Astrocyte (in vitro differentiated cells and primary cell): Measurements from ENCODE around the gene CD44. TPM values are rescaled to one million over a fixed set of nuclear protein-coding genes. Genes with fewer than 3 reads are reported as not detected.

Experiments
- DNase-seq: peaks from one replicate; pipeline ENCODE4 v3.0.0-alpha.2; 2010; ENCODE audit warnings: low read depth
- FAIRE-seq: peaks from 2 replicates; lab custom pipeline; 2011; peaks lifted over from hg19 to GRCh38; lab: Jason Lieb, UNC
- H2AFZ ChIP-seq: 2 replicates; pipeline ENCODE4 v1.6.0; 2012; ENCODE audit warnings: low read depth, low read length, inconsistent platforms
- H3K27ac ChIP-seq: 2 replicates; pipeline ENCODE4 v1.5.1; 2011; ENCODE audit warnings: low read depth, low read length, inconsistent platforms
- H3K27me3 ChIP-seq: 2 replicates; pipeline ENCODE4 v1.6.0; 2011; ENCODE audit warnings: low read length, inconsistent platforms; ENCODE audit not compliant: insufficient read depth
- H3K36me3 ChIP-seq: 2 replicates; pipeline ENCODE4 v1.5.1; 2011; ENCODE audit warnings: low read length, inconsistent platforms; ENCODE audit not compliant: insufficient read depth
- H3K4me1 ChIP-seq: 2 replicates; pipeline ENCODE4 v1.5.1; 2011; ENCODE audit warnings: low read length, inconsistent platforms; ENCODE audit not compliant: insufficient read depth
- H3K4me2 ChIP-seq: 2 replicates; pipeline ENCODE4 v1.6.0; 2012; ENCODE audit warnings: low read length, inconsistent platforms
- H3K4me3 ChIP-seq: 2 replicates; pipeline ENCODE4 v1.5.1; 2011; ENCODE audit warnings: low read depth, mild to moderate bottlenecking, low read length, inconsistent platforms; ENCODE audit not compliant: insufficient read depth
- H3K79me2 ChIP-seq: 2 replicates; pipeline ENCODE4 v1.6.0; 2012; ENCODE audit warnings: mild to moderate bottlenecking, low read length, inconsistent platforms; ENCODE audit not compliant: insufficient read depth
- H3K9ac ChIP-seq: 2 replicates; pipeline ENCODE4 v1.6.0; 2012; ENCODE audit warnings: mild to moderate bottlenecking, low read length, inconsistent platforms
- H3K9me3 ChIP-seq: 2 replicates; pipeline ENCODE4 v1.5.1; 2012; ENCODE audit warnings: low read depth, mild to moderate bottlenecking, low read length, inconsistent platforms; ENCODE audit not compliant: insufficient read depth
- H4K20me1 ChIP-seq: 2 replicates; pipeline ENCODE4 v1.6.0; 2012; ENCODE audit warnings: low read length, inconsistent platforms; ENCODE audit not compliant: insufficient read depth
- H3K27ac Mint-ChIP-seq: one replicate; pipeline ENCODE4 v1.8.0; 2021; ENCODE audit warnings: mild to moderate bottlenecking, mixed read lengths; ENCODE audit not compliant: unreplicated experiment
- H3K27me3 Mint-ChIP-seq: one replicate; pipeline ENCODE4 v1.8.0; 2021; ENCODE audit warnings: low read depth, mixed read lengths; ENCODE audit not compliant: unreplicated experiment
- H3K36me3 Mint-ChIP-seq: one replicate; pipeline ENCODE4 v1.8.0; 2021; ENCODE audit warnings: low read depth, mixed read lengths; ENCODE audit not compliant: unreplicated experiment
- H3K4me1 Mint-ChIP-seq: one replicate; pipeline ENCODE4 v1.8.0; 2021; ENCODE audit warnings: low read depth, mixed read lengths; ENCODE audit not compliant: unreplicated experiment
- H3K4me3 Mint-ChIP-seq: one replicate; pipeline ENCODE4 v1.8.0; 2021; ENCODE audit warnings: mild to moderate bottlenecking, moderate library complexity, mixed read lengths; ENCODE audit not compliant: unreplicated experiment
- H3K9me3 Mint-ChIP-seq: one replicate; pipeline ENCODE4 v1.8.0; 2021; ENCODE audit warnings: mild to moderate bottlenecking, mixed read lengths; ENCODE audit not compliant: unreplicated experiment
- CTCF ChIP-seq: IDR thresholded peaks from 2 replicates; pipeline ENCODE4 v1.5.1; 2011; ENCODE audit warnings: low read depth, mild to moderate bottlenecking, inconsistent platforms, low read length, moderate library complexity; ENCODE audit not compliant: insufficient read depth
- EZH2 ChIP-seq: IDR thresholded peaks from 2 replicates; pipeline ENCODE4 v1.6.1; 2012; ENCODE audit warnings: mild to moderate bottlenecking, low read length, inconsistent platforms; ENCODE audit not compliant: insufficient read depth
- total RNA-seq: library from RNA; stranded (reverse); gene quantifications from 2 replicates; pipeline ENCODE4 v1.2.1, GENCODE V29; 2021

The CD44 gene
- total RNA-seq, 1 donor from 2014 or later = 154 TPM

GRCh38 chr11:35169754-35170153 lies 30.8 kb downstream of the CD44 start:
- FAIRE-seq = no peak
- H3K27ac Mint-ChIP-seq = no peak overlapping the region
- peaks cover 26% of the 10 kb centered on the region for H4K20me1 ChIP-seq
- H3K4me1 Mint-ChIP-seq = peaks cover 33% of the 10 kb centered on the region
- H3K27ac ChIP-seq = no peak overlapping the region
- H3K36me3 Mint-ChIP-seq = peaks cover 2% of the 10 kb centered on the region
- peaks cover 54% of the 10 kb centered on the region for H3K4me1 ChIP-seq
- H3K4me3 ChIP-seq = no peak overlapping the region
- H3K4me3 Mint-ChIP-seq = no peak overlapping the region
- H3K36me3 ChIP-seq = peaks cover 7% of the 10 kb centered on the region
- no peaks in the 10 kb centered on the region for H3K27me3 ChIP-seq
- H3K4me2 ChIP-seq = no peak overlapping the region
- H3K27me3 Mint-ChIP-seq = no peaks in the 10 kb centered on the region
- H2AFZ ChIP-seq = no peak overlapping the region
- TF ChIP-seq EZH2 (no peak), CTCF (no peak)
- H3K9me3 Mint-ChIP-seq = no peaks in the 10 kb centered on the region
- peaks cover 98% of the 10 kb centered on the region for H3K79me2 ChIP-seq
- DNase-seq = no peak
- no peaks in the 10 kb centered on the region for H3K9me3 ChIP-seq
- H3K9ac ChIP-seq = no peak overlapping the region

GRCh38 chr11:35170503-35170902 lies 31.5 kb downstream of the CD44 start:
- H3K9me3 ChIP-seq = no peaks in the 10 kb centered on the region
- Mint-ChIP-seq H3K27me3 (no peaks in the 10 kb centered on the region), H3K27ac (no peak overlapping the region), H3K36me3 (peaks cover 2% of the 10 kb centered on the region), H3K9me3 (no peaks in the 10 kb centered on the region), H3K4me3 (no peak overlapping the region), H3K4me1 (peaks cover 40% of the 10 kb centered on the region)
- H2AFZ ChIP-seq = no peak overlapping the region
- H3K27ac ChIP-seq = peak overlapping the region; percentile 6
- TF ChIP-seq EZH2 (no peak), CTCF (no peak)
- FAIRE-seq = no peak
- H3K4me3 ChIP-seq = no peak overlapping the region
- H3K36me3 ChIP-seq = peaks cover 7% of the 10 kb centered on the region
- H3K4me1 ChIP-seq = peaks cover 54% of the 10 kb centered on the region
- DNase-seq = no peak
- H4K20me1 ChIP-seq = peaks cover 29% of the 10 kb centered on the region
- H3K27me3 ChIP-seq = no peaks in the 10 kb centered on the region
- no peak overlapping the region for H3K9ac ChIP-seq
- no peak overlapping the region for H3K4me2 ChIP-seq
- peaks cover 98% of the 10 kb centered on the region for H3K79me2 ChIP-seq

- Histone ChIP-seq H3K4me3 (no peak overlapping the region), H3K9ac (no peak overlapping the region), H3K27me3 (no peaks in the 10 kb centered on the region), H3K27ac (no peak overlapping the region), H3K79me2 (peaks cover 93% of the 10 kb centered on the region), H3K4me1 (peaks cover 48% of the 10 kb centered on the region), H3K4me2 (no peak overlapping the region), H3K9me3 (no peaks in the 10 kb centered on the region), H2AFZ (no peak overlapping the region), H3K36me3 (peaks cover 7% of the 10 kb centered on the region), H4K20me1 (peaks cover 29% of the 10 kb centered on the region)
- no peaks in the 10 kb centered on the region for H3K27me3 Mint-ChIP-seq
- no peaks in the 10 kb centered on the region for H3K9me3 Mint-ChIP-seq
- H3K36me3 Mint-ChIP-seq = peaks cover 2% of the 10 kb centered on the region
- DNase-seq (no peak), FAIRE-seq (peak; percentile 13)
- no peak overlapping the region for H3K4me3 Mint-ChIP-seq
- no peak overlapping the region for H3K27ac Mint-ChIP-seq
- TF ChIP-seq EZH2 (no peak), CTCF (no peak)
- H3K4me1 Mint-ChIP-seq = peaks cover 35% of the 10 kb centered on the region
These were observed 32.3 kb downstream of the CD44 start for GRCh38 chr11:35171226-35171625.
